Activated naive CD4-positive, alpha-beta T cell treated with anti-CD3 and anti-CD28 coated beads for 36 hours (primary cell): Measurements from ENCODE around the gene UBALD1. TPM values are rescaled to one million over a fixed set of nuclear protein-coding genes. Genes with fewer than 3 reads are reported as not detected.
"Not testable (repeated sequence)": the region's sequence is repeated elsewhere in the genome, so short reads cannot be mapped to it uniquely, and the experiment has no call there.

Source experiments
- CTCF ChIA-PET: fragments of 350-600 bp; sonication (Branson Sonifier 250); formaldehyde crosslinking; loops from one replicate; lab custom pipeline; 2021; ENCODE audit warnings: antibody characterized with exemption; lab: Charles Lee
- DNase-seq: peaks from one replicate; pipeline ENCODE4 v3.0.0-alpha.2; 2020
- H3K27ac Mint-ChIP-seq: one replicate; pipeline ENCODE4 v1.8.0; 2021; ENCODE audit warnings: mild to moderate bottlenecking, mixed read lengths
- H3K27me3 Mint-ChIP-seq: one replicate; pipeline ENCODE4 v1.8.0; 2021; ENCODE audit warnings: low read depth, mixed read lengths
- H3K36me3 Mint-ChIP-seq: one replicate; pipeline ENCODE4 v1.8.0; 2021; ENCODE audit warnings: low read depth, mixed read lengths
- H3K4me1 Mint-ChIP-seq: one replicate; pipeline ENCODE4 v1.8.0; 2021; ENCODE audit warnings: low read depth, mixed read lengths
- H3K4me3 Mint-ChIP-seq: one replicate; pipeline ENCODE4 v1.8.0; 2021; ENCODE audit warnings: mild to moderate bottlenecking, moderate library complexity, mixed read lengths
- H3K9me3 Mint-ChIP-seq: one replicate; pipeline ENCODE4 v1.8.0; 2021; ENCODE audit warnings: mixed read lengths
- intact Hi-C: fragments of 100-400 bp; cut with micrococcal nuclease; formaldehyde crosslinking; loops from one replicate; pipeline ENCODE4 v1.15.1; 2023
- total RNA-seq, 2 experiments: library from RNA; stranded (reverse); gene quantifications; one replicate each; pipeline ENCODE4 v1.2.3, GENCODE V29; 2021

UBALD1 gene
- total RNA-seq, 2 experiments from 2014 or later, result 8.5 to 9.3 TPM

DNA sequence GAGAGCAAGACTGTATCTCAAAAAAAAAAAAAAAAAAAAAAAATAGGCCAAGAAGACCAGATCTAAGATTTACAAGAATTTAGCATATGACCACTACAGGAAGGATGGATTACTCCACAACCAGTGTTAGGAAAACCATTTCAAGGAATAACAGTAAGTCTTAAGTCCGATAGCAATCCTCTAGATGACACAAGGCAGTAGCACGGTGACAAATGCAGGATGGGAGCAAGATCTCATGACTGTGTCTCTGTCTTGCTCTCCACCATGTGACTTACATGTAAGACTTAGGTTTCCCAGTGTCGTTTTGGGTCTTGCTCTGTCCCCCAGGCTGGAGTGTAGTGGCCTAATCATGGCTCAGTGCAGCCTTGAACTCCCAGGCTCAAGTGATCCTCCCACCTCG, 30.8 kb downstream of the UBALD1 start:
- peaks cover 4% of the 10 kb centered on the region for H3K4me1 Mint-ChIP-seq
- CTCF ChIA-PET, result interaction anchor here (0.6 to 6.8 kb wide), 3 partner anchors 41 to 76 kb away, joined by 3 to 93 read pairs (median 3); no protein-coding TSS in a partner anchor
- intact Hi-C loops, result loop anchor here (2.0 kb wide), 1 partner anchor 225 kb away; no protein-coding TSS in a partner anchor

DNA sequence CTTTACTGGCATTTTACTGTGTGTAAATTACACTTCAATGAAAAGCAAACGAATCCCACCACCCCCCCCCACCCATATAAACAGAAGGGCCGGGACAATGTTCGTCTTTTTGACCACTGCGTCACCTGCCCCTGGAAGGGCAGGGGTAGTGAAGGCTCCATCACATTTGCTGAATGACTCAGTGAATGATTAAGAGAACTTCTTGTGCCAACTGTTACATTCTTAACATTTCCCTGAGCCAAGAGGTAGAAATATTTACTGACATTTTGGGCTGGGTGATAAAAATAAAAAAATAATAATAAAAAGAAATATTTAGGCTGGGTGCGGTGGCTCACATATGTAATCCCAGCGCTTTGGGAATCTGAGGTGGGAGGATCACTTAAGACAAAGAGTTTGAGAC, 34.4 kb downstream of the UBALD1 start:
- Mint-ChIP-seq H3K27me3 (no peaks in the 10 kb centered on the region), H3K9me3 (no peaks in the 10 kb centered on the region), H3K36me3 (no peaks in the 10 kb centered on the region), H3K27ac (no peak overlapping the region), H3K4me1 (no peaks in the 10 kb centered on the region), H3K4me3 (no peak overlapping the region)
- intact Hi-C loops, result no loop called here
- DNase-seq, result no peak
- CTCF ChIA-PET, result interaction anchor here (1.1 kb wide), 1 partner anchor 32 kb away, joined by 3 read pairs; no protein-coding TSS in a partner anchor

More for the DNA sequence above, 30.8 kb downstream of the UBALD1 start:
- Mint-ChIP-seq H3K4me3 (no peak overlapping the region), H3K27me3 (peaks cover 3% of the 10 kb centered on the region), H3K27ac (no peak overlapping the region), H3K9me3 (no peaks in the 10 kb centered on the region), H3K36me3 (no peaks in the 10 kb centered on the region)
- no peak for DNase-seq

DNA sequence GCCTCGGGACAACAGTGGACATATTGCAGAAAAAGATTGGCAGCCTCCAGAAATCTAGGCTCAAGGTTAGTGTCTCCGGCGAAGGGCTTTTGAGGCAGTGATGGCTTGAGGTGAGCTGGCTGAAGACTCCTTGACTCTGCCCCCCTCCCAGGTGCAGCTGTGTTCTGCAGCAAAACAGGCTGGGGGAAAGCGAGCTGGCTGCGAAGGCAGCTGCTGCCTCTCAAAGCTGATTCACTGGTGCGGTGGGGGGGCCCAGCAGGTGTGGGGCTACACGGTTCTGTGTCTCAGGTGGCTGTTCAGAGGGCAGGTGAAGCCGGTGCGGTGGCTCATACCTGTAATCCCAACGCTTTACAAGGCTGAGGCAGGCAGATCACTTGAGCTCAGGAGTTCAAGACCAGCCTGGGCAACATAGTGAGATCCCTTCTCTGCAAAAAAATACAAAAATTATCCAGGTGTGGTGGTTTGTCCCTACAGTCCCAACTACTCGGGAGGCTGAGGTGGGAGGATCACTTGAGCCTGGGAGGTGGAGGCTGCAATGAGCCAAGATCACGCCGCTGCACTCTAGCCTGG, 35.6 kb downstream of the UBALD1 start:
- DNase-seq, result no peak
- CTCF ChIA-PET, result interaction anchor here (0.6 to 1.3 kb wide), 2 partner anchors 31 to 79 kb away, joined by 3 to 4 read pairs; no protein-coding TSS in a partner anchor
- Mint-ChIP-seq H3K4me1 (no peaks in the 10 kb centered on the region), H3K27ac (no peak overlapping the region), H3K36me3 (no peaks in the 10 kb centered on the region), H3K27me3 (no peaks in the 10 kb centered on the region), H3K9me3 (no peaks in the 10 kb centered on the region), H3K4me3 (no peak overlapping the region)
- intact Hi-C loops, result no loop called here

DNA sequence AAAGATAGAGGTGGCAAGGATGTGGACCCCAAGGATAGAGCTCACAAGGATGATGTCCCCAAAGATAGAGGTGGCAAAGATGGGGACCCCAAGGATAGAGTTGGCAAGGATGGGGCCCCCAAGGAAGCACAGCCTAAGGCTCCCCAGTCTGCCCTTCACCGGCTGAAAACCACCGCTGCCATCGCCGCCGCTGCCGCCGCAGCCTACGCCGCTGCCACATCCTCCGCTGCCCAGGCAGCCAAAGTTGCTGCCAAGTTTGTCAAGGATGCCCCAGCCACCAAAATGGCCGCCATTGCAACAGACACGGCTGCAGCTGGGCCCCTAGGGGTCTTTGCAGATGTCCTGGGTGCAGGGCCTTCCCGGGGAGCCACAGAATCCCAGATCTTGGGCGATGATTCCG, 38.7 kb downstream of the UBALD1 start:
- Mint-ChIP-seq H3K4me1 (no peaks in the 10 kb centered on the region), H3K27ac (no peak overlapping the region), H3K27me3 (no peaks in the 10 kb centered on the region), H3K4me3 (no peak overlapping the region), H3K36me3 (no peaks in the 10 kb centered on the region), H3K9me3 (no peaks in the 10 kb centered on the region)
- CTCF ChIA-PET, result interaction anchor here (1.2 kb wide), 1 partner anchor 71 kb away, joined by 6 read pairs; no protein-coding TSS in a partner anchor
- no peak for DNase-seq
- intact Hi-C loops, result no loop called here

DNA sequence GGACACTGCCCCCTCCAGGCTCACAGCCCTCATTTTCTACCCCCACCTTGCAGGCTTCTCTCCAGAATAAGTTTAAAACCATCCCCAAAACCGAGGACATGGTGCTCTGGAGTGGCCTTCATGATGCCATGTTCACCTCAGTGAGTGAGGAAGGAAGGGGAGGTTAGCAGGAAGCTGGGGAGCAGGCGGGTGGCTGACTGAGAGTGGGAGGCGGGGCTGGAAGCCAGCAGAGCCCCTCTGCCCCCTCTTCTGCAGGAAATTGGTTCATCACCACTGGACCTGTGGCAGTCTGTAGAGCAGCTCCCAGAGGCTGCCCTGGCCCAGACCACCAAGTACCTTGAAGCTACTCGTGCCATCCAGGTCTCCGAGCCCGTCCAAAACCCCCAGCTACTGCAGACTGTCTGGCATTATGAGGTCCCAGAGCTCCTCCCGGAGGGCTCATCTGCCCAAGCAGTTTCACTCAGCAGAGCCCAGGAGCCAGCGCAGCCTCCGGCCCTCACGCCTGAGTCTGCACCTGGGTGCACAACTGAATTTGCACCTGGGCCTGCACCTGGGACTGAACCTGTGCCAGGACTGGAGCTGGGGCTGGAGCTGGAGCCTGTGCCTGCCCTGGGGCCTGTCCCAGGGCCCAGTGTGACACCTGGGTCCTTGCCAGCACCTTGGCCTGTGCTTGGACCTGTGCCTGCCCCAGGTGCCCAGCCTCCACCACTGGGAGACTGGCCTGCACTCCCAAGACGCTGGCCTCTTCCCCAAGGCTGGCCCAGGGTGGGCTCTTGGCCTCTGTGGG, 39.6 kb downstream of the UBALD1 start:
- H3K4me3 Mint-ChIP-seq, result no peak overlapping the region
- no peaks in the 10 kb centered on the region for H3K36me3 Mint-ChIP-seq
- no peaks in the 10 kb centered on the region for H3K4me1 Mint-ChIP-seq
- H3K27me3 Mint-ChIP-seq, result no peaks in the 10 kb centered on the region
- CTCF ChIA-PET, result interaction anchor here (0.6 to 1.2 kb wide), 4 partner anchors 11 to 123 kb away, joined by 3 to 6 read pairs (median 4); no protein-coding TSS in a partner anchor
- H3K9me3 Mint-ChIP-seq, result no peaks in the 10 kb centered on the region
- DNase-seq, result no peak
- intact Hi-C loops, result no loop called here
- H3K27ac Mint-ChIP-seq, result no peak overlapping the region

DNA sequence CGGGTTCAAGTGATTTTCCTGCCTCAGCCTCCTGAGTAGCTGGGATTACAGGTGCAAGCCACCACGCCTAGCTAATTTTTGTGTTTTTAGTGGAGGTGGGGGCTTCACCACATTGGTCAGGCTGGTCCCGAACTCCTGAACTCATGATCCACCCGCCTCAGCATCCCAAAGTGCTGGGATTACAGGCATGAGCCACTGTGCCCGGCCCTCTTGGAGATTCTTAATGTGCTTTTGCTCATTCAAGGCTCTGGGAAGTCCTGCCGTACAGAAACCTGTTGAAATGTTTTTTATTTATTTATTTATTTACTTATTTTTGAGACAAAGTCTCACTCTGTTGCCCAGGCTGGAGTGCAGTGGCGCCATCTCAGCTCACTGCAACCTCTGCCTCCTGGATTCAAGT, 40.8 kb downstream of the UBALD1 start:
- H3K36me3 Mint-ChIP-seq, H3K9me3 Mint-ChIP-seq, DNase-seq, H3K27ac Mint-ChIP-seq, intact Hi-C loops, H3K27me3 Mint-ChIP-seq, H3K4me3 Mint-ChIP-seq, H3K4me1 Mint-ChIP-seq: not testable (repeated sequence)
- CTCF ChIA-PET, result interaction anchor here (0.9 kb wide), 1 partner anchor 12 kb away, joined by 3 read pairs; no protein-coding TSS in a partner anchor

DNA sequence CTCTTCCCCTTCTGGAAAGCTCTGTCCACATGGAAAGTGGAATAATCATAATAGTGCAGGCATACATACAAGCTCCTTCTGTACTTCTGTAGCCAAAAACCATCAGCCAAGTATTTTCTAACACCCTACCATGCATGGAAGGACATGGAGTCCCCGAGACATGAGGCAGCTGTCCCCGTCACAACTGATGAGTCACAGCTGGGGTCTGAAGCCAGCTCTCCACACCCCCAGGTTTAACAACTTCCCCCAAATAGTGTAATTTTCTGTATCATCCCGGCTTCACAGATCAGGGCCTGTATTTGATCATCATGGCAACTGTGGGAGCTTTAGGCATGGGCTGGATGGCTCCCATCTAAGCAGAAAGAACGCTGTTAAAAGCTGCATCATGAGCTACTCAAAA, 42.0 kb downstream of the UBALD1 start:
- Mint-ChIP-seq H3K4me3 (no peak overlapping the region), H3K4me1 (no peaks in the 10 kb centered on the region), H3K27me3 (no peaks in the 10 kb centered on the region), H3K27ac (no peak overlapping the region), H3K36me3 (no peaks in the 10 kb centered on the region), H3K9me3 (no peaks in the 10 kb centered on the region)
- no peak for DNase-seq
- CTCF ChIA-PET, result interaction anchor here (1.0 to 1.7 kb wide), 3 partner anchors 13 to 26 kb away, joined by 3 to 6 read pairs (median 5); no protein-coding TSS in a partner anchor
- intact Hi-C loops, result no loop called here

DNA sequence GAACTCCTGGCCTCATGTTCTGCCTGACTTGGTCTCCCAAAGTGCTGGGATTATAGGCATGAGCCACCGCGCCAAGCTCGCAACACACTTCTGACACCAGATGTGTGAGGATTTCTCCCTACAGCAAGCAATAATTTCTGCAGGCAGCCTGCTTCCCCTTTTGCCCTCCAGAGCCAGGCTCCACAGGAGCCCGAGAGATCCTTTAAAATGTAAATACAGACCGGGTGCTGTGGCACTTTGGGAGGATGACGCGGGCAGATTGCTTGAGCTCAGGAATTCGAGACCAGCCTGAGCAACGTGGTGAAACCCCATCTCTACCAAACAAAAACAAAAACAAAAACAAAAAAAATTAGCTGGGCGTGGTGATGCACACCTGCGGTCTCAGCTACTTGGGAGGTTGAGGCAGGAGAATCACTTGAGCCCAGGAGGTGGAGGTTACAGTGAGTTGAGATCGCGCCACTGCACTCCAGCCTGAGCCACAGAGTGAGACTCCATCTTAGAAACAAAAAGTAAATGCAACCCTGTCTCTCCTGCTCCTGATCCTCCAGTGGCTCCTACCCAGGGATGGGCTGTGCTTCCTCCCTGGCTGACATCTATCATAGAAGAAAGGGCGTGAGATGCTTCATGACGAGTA, 43.9 kb downstream of the UBALD1 start:
- H3K4me3 Mint-ChIP-seq, result no peak overlapping the region
- H3K27me3 Mint-ChIP-seq, result no peaks in the 10 kb centered on the region
- peaks cover 3% of the 10 kb centered on the region for H3K4me1 Mint-ChIP-seq
- H3K9me3 Mint-ChIP-seq, result no peaks in the 10 kb centered on the region
- intact Hi-C loops, result no loop called here
- no peaks in the 10 kb centered on the region for H3K36me3 Mint-ChIP-seq
- no peak overlapping the region for H3K27ac Mint-ChIP-seq
- CTCF ChIA-PET, result interaction anchor here (0.6 to 1.3 kb wide), 2 partner anchors 25 to 53 kb away, joined by 3 read pairs; no protein-coding TSS in a partner anchor
- DNase-seq, result no peak

DNA sequence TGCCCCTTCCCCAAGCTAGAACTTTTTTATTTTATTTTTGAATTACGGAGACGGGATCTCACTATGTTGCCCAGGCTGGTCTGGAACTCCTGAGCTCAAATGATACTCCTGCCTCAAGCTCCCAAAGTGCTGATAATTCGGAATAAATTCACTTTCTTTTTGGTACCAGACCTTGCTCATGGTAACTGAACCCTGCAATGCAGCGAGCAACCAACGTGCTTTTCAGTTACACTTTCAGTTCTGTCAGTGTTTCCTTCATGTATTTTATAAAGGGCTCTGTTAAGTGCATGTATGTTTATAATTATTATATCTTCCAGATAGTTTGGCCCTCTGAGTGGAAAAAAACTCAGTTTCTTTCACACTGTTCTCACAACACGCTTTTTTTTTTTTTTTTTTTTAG, 44.6 kb downstream of the UBALD1 start:
- intact Hi-C loops, result no loop called here

DNA sequence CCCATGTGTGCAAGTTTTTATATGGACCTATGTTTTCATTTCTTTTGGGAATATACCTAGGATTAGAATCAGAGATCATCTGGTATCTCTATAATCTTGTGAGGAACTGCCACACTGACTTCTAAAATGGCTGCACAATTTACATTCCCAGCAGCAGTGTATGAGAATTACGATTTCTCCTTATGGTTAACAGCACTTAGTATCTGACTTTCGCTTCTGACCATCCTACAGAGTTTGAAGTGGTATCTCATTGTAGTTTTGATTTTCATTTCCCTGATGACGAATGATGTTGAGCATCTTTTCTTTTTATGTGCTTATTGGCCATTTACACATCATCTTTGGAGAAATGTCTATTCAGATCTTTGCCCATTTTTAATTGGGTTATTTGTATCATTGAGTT, 48.5 kb downstream of the UBALD1 start:
- no peak overlapping the region for H3K27ac Mint-ChIP-seq
- no peaks in the 10 kb centered on the region for H3K9me3 Mint-ChIP-seq
- CTCF ChIA-PET, result no interaction called here
- H3K36me3 Mint-ChIP-seq, result no peaks in the 10 kb centered on the region
- H3K4me3 Mint-ChIP-seq, result no peak overlapping the region
- peaks cover 3% of the 10 kb centered on the region for H3K4me1 Mint-ChIP-seq
- no peaks in the 10 kb centered on the region for H3K27me3 Mint-ChIP-seq
- no peak for DNase-seq
- intact Hi-C loops, result no loop called here

More for the DNA sequence above, 44.6 kb downstream of the UBALD1 start:
- CTCF ChIA-PET, result no interaction called here
- Mint-ChIP-seq H3K36me3 (no peaks in the 10 kb centered on the region), H3K27ac (no peak overlapping the region), H3K4me3 (no peak overlapping the region), H3K27me3 (no peaks in the 10 kb centered on the region), H3K4me1 (peaks cover 3% of the 10 kb centered on the region), H3K9me3 (no peaks in the 10 kb centered on the region)
- DNase-seq, result no peak

DNA sequence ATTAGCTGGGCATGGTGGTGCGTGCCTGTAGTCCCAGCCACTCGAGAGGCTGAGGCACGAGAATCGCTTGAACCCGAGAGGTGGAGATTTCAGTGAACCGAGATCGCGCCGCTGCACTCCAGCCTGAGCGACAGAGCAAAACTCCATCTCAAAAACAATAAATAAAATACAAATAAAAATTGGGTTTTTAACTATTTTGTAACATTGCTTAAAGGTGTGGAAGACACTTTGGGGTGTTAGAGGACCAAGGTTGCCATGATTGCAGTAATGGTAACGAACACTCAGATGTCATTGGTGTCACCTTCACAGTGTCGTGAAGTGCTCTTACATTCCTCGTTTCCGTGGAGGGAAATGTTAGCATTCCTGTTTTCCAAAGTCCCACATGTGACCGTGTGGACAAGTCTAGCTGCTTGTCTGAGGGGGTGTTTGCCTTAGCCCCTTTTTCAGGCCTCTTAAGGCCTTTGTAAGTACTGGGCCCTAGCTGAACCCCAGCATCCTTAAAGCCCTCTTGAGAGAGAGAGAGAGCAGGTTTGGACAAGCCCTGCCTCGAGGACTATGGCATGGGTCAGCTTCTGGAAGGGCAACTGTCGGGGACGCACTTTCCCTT, 49.9 kb downstream of the UBALD1 start:
- no peak overlapping the region for H3K27ac Mint-ChIP-seq
- intact Hi-C loops, result no loop called here

DNA sequence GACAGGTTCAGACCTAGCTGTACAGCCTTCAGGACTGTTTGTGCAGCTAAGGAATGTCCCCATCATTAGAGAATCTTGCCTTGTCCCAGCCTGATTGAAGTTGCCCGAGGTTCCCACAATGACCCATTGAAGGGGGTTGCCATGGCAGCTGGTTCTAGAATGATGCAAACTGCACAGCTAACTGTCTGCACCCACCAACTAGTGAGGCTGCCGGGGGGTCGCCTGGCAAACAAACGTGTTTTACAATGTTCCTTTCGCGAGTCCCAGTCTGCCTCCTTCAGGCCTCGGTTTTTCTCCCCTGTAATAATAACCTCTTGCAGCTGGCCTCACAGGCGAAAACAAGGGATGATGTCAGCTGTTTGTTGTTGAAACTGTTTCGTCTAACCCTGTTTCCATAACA, 53.1 kb downstream of the UBALD1 start:
- no peak for DNase-seq
- no peaks in the 10 kb centered on the region for H3K27me3 Mint-ChIP-seq
- H3K27ac Mint-ChIP-seq, result no peak overlapping the region
- no peak overlapping the region for H3K4me3 Mint-ChIP-seq
- CTCF ChIA-PET, result interaction anchor here (1.1 kb wide), 1 partner anchor 54 kb away, joined by 8 read pairs; no protein-coding TSS in a partner anchor
- no peaks in the 10 kb centered on the region for H3K36me3 Mint-ChIP-seq
- H3K9me3 Mint-ChIP-seq, result no peaks in the 10 kb centered on the region
- peaks cover 2% of the 10 kb centered on the region for H3K4me1 Mint-ChIP-seq
- intact Hi-C loops, result no loop called here

More for the DNA sequence above, 49.9 kb downstream of the UBALD1 start:
- peaks cover 3% of the 10 kb centered on the region for H3K4me1 Mint-ChIP-seq
- CTCF ChIA-PET, result interaction anchor here (0.6 to 1.0 kb wide), 2 partner anchors 21 to 166 kb away, joined by 4 to 7 read pairs; no protein-coding TSS in a partner anchor
- no peak for DNase-seq
- no peaks in the 10 kb centered on the region for H3K36me3 Mint-ChIP-seq
- no peaks in the 10 kb centered on the region for H3K9me3 Mint-ChIP-seq
- H3K27me3 Mint-ChIP-seq, result no peaks in the 10 kb centered on the region
- H3K4me3 Mint-ChIP-seq, result no peak overlapping the region
